Kidney (tissue), 14 donors: Measurements from ENCODE around the gene KCNA5. TPM values are rescaled to one million over a fixed set of nuclear protein-coding genes. Genes with fewer than 3 reads are reported as not detected.

Experiments used
- DNase-seq, 5 donors: peaks; one replicate each; pipeline ENCODE4 v3.0.0-alpha.2; 2013 to 2020
- FAIRE-seq: peaks from 2 replicates; lab custom pipeline; 2012; peaks lifted over from hg19 to GRCh38; lab: Jason Lieb, UNC
- H3K27ac ChIP-seq, 2 donors: one replicate each; pipeline ENCODE4 v1.7.0; 2013; ENCODE audit warnings: low read depth in 2 of 2, low read length in 2 of 2, inconsistent platforms in 1 of 2
- H3K27me3 ChIP-seq: one replicate; pipeline ENCODE4 v1.7.1; 2013; ENCODE audit warnings: low read length, inconsistent platforms; ENCODE audit not compliant: control insufficient read depth, insufficient read depth
- H3K36me3 ChIP-seq, 3 donors: one replicate each; pipeline versions ENCODE4 v1.7.0 to v1.7.1; 2013; ENCODE audit warnings: low read length in 3 of 3, control low read depth in 1 of 3, inconsistent platforms in 1 of 3; ENCODE audit not compliant: insufficient read depth in 3 of 3, control insufficient read depth in 2 of 3
- H3K4me1 ChIP-seq, 3 donors: one replicate each; pipeline versions ENCODE4 v1.7.0 to v1.7.1; 2013; ENCODE audit warnings: low read length in 3 of 3, inconsistent platforms in 1 of 3, low read depth in 1 of 3; ENCODE audit not compliant: control insufficient read depth in 2 of 3, insufficient read depth in 2 of 3
- H3K4me3 ChIP-seq, 3 donors: one replicate each; pipeline versions ENCODE4 v1.7.0 to v1.8.1; 2013; ENCODE audit warnings: low read length in 3 of 3, control low read depth in 1 of 3, inconsistent platforms in 1 of 3
- H3K9ac ChIP-seq, 3 donors: one replicate each; pipeline versions ENCODE4 v1.7.0 to v1.7.1; 2013; ENCODE audit warnings: low read length in 3 of 3, control low read depth in 1 of 3, inconsistent platforms in 1 of 3
- H3K9me3 ChIP-seq, 3 donors: one replicate each; pipeline versions ENCODE4 v1.7.0 to v1.7.1; 2013; ENCODE audit warnings: low read length in 3 of 3, control low read depth in 1 of 3, inconsistent platforms in 1 of 3; ENCODE audit not compliant: control insufficient read depth in 2 of 3, insufficient read depth in 1 of 3
- CTCF ChIP-seq: IDR thresholded peaks from 3 replicates; pipeline ENCODE4 v1.5.1; 2012; ENCODE audit warnings: mild to moderate bottlenecking, moderate library complexity, borderline replicate concordance; ENCODE audit not compliant: insufficient read depth; ENCODE audit errors: extremely low read depth
- intact Hi-C: fragments of 100-400 bp; cut with DNase I; formaldehyde crosslinking; loops from one replicate; pipeline ENCODE4 v1.11.1; 2022
- polyA plus RNA-seq: library from polyadenylated mRNA; stranded (reverse); fragments of 350-450 nt; fragmentation: Illumina TruSeq; extraction: RNeasy Lipid Tissue Mini Kit (QIAGEN cat#74804); gene quantifications from one replicate; pipeline ENCODE4 v1.2.3, GENCODE V29; 2014; ENCODE audit warnings: low read depth, low replicate concordance; ENCODE audit not compliant: insufficient read depth
- total RNA-seq: library from RNA; stranded (reverse); fragmentation: NEBNext Ultra II Directional; extraction: Animal tissue kit (Norgen Biotek cat#: 25700); gene quantifications from one replicate; pipeline ENCODE4 v1.2.1, GENCODE V29; 2021
- donor health status: control.
- donor health status: control.
- donor health status: control.
- donor health status: control.
- donor health status: control.
- donor health status: DM: yes; HTN: yes; CAD: no.
- donor health status: Normal renal cell carcinoma (clear cell type).

KCNA5 gene
- total and polyA plus RNA-seq, 2 donors from 2014 or later = 1.8 to 2.9 TPM

- intact Hi-C loops = no loop called here
- Histone ChIP-seq H3K4me1 (peaks cover 0 to 5% (median 0%) of the 10 kb centered on the region in 3 donors), H3K9me3 (no peaks in the 10 kb centered on the region), H3K9ac (no peak overlapping the region), H3K36me3 (no peaks in the 10 kb centered on the region), H3K27me3 (no peaks in the 10 kb centered on the region), H3K4me3 (no peak overlapping the region), H3K27ac (no peak overlapping the region)
- TF ChIP-seq CTCF = no peak
- FAIRE-seq (no peak), DNase-seq (peak in 1 of 5 donors; percentile 49)
Observed at GRCh38 chr12:5073853-5074252, 30.2 kb downstream of the KCNA5 start.

- Histone ChIP-seq H3K9me3 (no peaks in the 10 kb centered on the region), H3K27me3 (no peaks in the 10 kb centered on the region), H3K9ac (no peak overlapping the region), H3K27ac (no peak overlapping the region), H3K36me3 (no peaks in the 10 kb centered on the region), H3K4me3 (no peak overlapping the region), H3K4me1 (peaks cover 0 to 5% (median 0%) of the 10 kb centered on the region in 3 donors)
- intact Hi-C loops = no loop called here
- DNase-seq (peak in 1 of 5 donors; percentile 83), FAIRE-seq (no peak)
- TF ChIP-seq CTCF = no peak
Observed at GRCh38 chr12:5076761-5077160, 33.1 kb downstream of the KCNA5 start.

GRCh38 chr12:5078423-5078822 is 34.7 kb downstream of the KCNA5 start:
- H3K4me3 ChIP-seq = no peak overlapping the region
- intact Hi-C loops = no loop called here
- no peak overlapping the region for H3K27ac ChIP-seq
- H3K9me3 ChIP-seq = no peaks in the 10 kb centered on the region
- no peaks in the 10 kb centered on the region for H3K27me3 ChIP-seq
- peak; percentile 83 to 92 (median 90) for DNase-seq
- H3K36me3 ChIP-seq = no peaks in the 10 kb centered on the region
- FAIRE-seq = no peak
- TF ChIP-seq CTCF = no peak
- no peak overlapping the region for H3K9ac ChIP-seq
- H3K4me1 ChIP-seq = peaks cover 0 to 5% (median 0%) of the 10 kb centered on the region in 3 donors

- FAIRE-seq (no peak), DNase-seq (peak in 2 of 5 donors; percentile 16 to 46)
- Histone ChIP-seq H3K4me1 (peaks cover 0 to 5% (median 0%) of the 10 kb centered on the region in 3 donors), H3K36me3 (no peaks in the 10 kb centered on the region), H3K27ac (no peak overlapping the region), H3K4me3 (no peak overlapping the region), H3K9me3 (no peaks in the 10 kb centered on the region), H3K27me3 (no peaks in the 10 kb centered on the region), H3K9ac (no peak overlapping the region)
- intact Hi-C loops = no loop called here
- TF ChIP-seq CTCF = no peak
Observed at GRCh38 chr12:5081016-5081415, 37.3 kb downstream of the KCNA5 start.
